Fibroblast of mammary gland (primary cell): ENCODE measurements around the gene ARHGAP6.

Experiments
- DNase-seq: peaks from one replicate; pipeline ENCODE4 v3.0.0-alpha.2; 2010; ENCODE audit warnings: low read depth
- H3K4me3 ChIP-seq: 2 replicates; pipeline ENCODE4 v1.5.1; 2011; ENCODE audit warnings: low read depth, mild to moderate bottlenecking, low read length, moderate library complexity; ENCODE audit not compliant: control insufficient read depth
- TF ChIP-seq, protein P1 (sequence below): conservative IDR thresholded peaks from 2 replicates; pipeline ENCODE4 v1.5.1; 2011; ENCODE audit warnings: low read depth, low read length, inconsistent platforms; ENCODE audit not compliant: control insufficient read depth, insufficient read depth

Gene ARHGAP6

DNA sequence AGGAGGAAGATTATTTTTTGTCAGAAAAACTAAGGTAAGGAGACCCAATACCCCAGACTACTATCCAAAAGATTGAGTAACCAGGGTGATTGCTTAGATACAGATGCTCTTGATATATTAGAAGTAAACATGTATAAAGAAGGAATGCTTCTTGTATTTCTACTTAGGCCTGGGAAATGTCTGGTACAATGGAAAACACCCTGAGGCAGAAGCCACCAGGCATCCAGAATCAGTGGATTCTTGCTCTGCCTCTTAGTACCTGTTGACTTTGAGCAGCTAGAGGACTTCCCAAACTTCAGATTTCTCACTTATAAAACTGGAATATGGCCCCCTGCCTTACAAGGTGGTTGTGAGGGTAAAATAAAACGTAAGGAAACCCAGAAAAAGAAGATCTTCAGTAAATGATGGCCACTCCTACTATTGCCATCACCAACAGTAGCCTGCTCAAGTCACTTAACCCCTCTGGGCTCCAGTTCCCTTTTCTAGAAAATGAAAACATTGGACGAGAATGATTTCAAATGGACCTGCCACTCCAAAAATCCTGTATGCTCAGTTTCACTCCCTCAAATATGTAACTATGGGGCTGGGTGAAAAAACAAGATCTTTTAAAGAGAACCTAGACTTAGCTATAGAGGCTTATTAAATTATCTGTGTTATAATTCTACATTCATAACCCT is 315.9 kb downstream of the ARHGAP6 start:
- TF ChIP-seq, protein P1, sequence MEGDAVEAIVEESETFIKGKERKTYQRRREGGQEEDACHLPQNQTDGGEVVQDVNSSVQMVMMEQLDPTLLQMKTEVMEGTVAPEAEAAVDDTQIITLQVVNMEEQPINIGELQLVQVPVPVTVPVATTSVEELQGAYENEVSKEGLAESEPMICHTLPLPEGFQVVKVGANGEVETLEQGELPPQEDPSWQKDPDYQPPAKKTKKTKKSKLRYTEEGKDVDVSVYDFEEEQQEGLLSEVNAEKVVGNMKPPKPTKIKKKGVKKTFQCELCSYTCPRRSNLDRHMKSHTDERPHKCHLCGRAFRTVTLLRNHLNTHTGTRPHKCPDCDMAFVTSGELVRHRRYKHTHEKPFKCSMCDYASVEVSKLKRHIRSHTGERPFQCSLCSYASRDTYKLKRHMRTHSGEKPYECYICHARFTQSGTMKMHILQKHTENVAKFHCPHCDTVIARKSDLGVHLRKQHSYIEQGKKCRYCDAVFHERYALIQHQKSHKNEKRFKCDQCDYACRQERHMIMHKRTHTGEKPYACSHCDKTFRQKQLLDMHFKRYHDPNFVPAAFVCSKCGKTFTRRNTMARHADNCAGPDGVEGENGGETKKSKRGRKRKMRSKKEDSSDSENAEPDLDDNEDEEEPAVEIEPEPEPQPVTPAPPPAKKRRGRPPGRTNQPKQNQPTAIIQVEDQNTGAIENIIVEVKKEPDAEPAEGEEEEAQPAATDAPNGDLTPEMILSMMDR, result no peak
- no peak overlapping the region for H3K4me3 ChIP-seq
- no peak for DNase-seq

DNA sequence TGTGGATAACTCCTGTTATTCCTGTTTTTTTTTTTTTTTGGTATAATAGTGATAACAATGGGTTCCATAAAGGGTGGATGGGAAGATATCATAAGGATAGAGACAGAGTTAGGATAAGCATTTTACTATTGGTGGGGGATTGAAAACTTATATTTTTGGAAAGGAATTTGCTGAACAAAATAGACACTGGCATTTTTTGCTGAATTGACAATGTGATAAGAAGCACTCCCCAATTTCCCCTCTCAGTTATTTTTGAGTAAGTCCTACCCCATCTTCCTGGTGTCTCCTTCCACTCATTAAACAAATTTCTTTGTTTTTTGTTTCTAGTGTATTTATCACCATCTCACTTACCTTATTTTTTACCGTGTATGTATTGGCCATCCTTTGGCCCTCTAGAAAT is 316.7 kb downstream of the ARHGAP6 start:
- H3K4me3 ChIP-seq, result no peak overlapping the region
- no peak for DNase-seq
- TF ChIP-seq, protein P1, result no peak

DNA sequence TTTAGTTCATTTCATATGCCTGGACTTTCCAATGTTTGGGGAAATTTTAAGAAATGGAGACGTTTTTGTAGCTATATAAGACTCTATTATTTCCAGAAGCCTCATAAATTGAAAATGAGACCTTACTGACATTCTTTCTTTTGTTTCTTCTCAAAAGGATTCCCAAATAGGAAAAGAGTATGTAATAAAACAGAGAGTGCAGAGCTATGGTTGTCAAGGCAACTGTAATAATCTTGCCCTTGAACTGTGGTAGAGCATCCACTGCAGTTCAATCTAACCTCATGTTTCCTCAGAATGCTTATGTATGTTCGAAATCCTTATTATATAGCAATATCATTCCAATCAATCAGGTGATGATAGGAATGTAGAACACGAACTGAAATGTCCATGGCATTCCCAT is 318.4 kb downstream of the ARHGAP6 start:
- TF ChIP-seq, protein P1, result no peak
- H3K4me3 ChIP-seq, result no peak overlapping the region
- DNase-seq, result no peak

DNA sequence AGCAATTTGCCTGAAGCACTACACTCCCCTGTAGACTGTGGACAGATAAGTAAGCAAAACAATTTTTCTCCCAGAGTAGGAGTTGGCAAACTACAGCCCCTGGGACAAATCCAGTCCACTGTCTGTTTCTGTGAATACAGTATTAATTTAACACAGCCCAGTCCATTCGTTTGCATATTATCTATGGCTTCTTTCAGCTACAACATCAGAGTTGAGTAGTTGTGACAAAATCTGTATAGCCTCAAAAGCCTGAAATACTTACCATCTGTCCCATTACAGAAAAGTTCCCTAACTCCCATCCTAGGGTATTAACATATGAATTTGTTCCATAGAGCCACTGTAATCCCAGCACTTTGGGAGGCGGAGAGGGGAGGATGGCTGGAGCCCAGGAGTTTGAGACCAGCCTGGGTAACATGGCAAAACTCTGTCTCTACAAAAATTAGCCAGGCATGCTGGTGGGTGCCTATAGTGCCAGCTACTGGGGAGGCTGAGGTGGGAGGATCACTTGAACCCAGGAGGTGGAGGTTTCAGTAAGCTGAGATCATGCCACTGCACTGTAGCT is 319.5 kb downstream of the ARHGAP6 start:
- TF ChIP-seq, protein P1, result no peak
- no peak overlapping the region for H3K4me3 ChIP-seq
- no peak for DNase-seq

DNA sequence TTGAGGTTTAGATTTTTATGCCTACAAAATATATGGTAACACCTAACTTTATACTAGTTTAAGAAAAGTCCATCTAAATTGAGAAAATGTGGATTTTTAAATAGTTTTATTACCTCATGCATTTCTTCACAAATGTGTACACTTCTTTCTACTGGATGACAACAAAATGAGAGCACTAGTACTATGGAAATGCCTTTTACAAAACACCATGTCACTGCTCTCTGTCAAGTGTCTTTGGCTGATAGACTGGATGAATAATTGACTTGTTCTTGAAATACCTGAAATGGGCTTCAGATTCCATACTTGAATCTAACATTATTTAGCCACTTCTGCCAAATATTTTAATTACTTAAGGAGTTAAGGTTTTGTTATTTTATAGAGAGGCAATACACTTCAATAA is 323.0 kb downstream of the ARHGAP6 start:
- H3K4me3 ChIP-seq, result no peak overlapping the region
- TF ChIP-seq, protein P1, result no peak
- no peak for DNase-seq

DNA sequence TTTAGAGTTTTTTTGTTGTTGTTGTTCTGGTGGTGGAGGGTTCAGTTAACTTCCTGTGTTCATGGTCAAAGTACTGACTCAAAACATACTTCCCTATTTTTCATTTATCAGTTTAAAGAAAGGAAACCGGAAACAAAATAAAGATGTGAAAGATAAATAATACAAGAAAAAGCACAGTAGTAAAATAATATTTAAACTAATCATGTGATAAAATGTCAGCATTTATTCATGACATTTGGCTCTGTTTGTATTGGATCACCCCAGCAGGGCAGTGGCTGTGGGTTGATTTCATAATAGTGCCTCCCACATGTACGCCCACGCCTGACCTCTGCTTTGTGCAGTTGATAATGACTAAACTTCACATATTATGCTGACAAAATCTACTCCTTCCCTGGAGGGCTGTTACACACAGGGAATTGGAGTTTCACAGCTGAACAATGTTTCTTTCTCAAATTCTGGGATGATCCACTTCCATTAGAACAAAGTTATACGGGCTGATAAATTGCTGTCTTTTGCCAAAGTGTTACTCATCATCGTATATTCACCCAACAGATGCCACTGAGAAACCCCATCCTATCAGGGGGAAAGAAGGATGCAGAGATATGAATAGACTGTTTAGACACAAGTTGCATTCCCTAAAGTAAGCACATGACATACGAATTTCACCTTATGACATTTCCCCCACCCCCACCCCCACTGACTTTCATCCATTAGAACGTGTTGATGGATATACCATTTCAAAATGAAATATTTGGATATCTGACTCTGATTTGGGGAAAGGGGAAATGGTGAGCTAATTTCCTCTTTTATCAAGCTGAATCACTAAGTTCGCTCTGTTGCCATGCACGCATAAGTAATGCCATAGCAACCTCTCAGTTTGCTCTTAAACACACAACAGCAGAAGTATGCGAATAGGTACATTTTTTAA is 324.2 kb downstream of the ARHGAP6 start:
- peak; percentile 97 for DNase-seq
- H3K4me3 ChIP-seq, result no peak overlapping the region
- TF ChIP-seq, protein P1, result no peak
